GM21576 (cell line): ENCODE data around the gene AOAH.
"Not testable (repeated sequence)": the region's sequence is repeated elsewhere in the genome, so short reads cannot be mapped to it uniquely, and the experiment has no call there.

Experiments
- ATAC-seq: cut with Tn5 transposase; IDR thresholded peaks from one replicate; pipeline ENCODE4 v1.9.1; 2021; ENCODE audit warnings: mild to moderate bottlenecking, moderate library complexity; ENCODE audit not compliant: unreplicated experiment

Gene AOAH

GRCh38 chr7:36521133-36521532 lies 203.2 kb downstream of the AOAH start:
- no peak for ATAC-seq

DNA sequence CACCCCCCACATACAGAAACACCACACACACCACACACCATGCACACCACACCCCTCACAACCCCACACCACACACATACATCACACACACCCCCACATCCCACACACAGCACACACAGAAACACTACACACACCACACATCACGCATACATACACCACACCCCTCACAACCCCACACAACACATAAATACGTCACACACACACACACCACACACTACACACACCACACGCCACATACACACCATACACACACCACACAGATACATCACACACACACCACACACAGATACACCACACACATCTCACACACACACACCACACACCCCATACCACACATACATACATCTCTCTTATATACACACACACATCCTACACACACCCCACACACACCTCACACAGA lies 208.4 kb downstream of the AOAH start:
- no peak for ATAC-seq

- no peak for ATAC-seq
Observed at GRCh38 chr7:36514289-36515243, 209.7 kb downstream of the AOAH start.

DNA sequence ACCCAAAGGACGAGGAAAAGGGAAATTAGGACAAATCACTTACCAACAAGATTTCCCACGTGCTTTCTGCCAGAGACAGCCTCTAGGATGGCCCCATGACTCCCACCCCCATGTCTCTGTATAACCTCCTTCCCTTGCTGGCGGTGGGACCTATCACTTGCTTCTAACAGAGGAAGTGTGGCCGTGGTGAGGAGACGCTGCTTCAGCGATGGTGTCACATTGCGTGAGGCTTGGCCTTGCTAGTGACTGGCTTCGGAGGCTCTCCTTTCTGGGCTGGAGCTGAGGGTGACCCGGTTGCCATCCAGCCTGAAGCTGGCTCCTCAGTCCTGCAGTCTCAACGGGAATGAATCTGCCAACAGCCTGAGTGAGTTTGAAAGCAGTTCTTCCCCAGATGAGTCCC lies 210.9 kb downstream of the AOAH start:
- no peak for ATAC-seq

- no peak for ATAC-seq
Observed at GRCh38 chr7:36512616-36513015, 211.7 kb downstream of the AOAH start.

DNA sequence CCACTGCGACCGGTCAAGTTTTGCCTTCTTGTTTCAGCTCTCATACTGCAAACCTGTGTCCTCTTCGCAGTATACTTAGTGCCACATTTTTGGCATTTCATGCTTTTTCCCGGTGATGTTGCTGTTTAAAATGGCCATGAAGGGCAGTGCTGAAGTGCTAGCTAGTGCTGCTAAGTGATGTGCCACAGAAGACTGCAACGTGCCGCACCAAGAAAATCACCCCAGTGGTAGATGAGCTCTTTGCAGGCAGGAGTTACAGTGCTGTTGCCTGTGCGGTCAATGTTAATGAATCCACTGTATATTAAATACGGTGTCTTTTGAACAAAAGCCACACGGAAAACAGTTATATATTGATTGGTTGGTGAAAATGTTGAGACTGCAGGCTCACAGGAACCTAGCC lies 214.3 kb downstream of the AOAH start:
- ATAC-seq: no peak

- no peak for ATAC-seq
Observed at GRCh38 chr7:36507475-36508440, 216.5 kb downstream of the AOAH start.

DNA sequence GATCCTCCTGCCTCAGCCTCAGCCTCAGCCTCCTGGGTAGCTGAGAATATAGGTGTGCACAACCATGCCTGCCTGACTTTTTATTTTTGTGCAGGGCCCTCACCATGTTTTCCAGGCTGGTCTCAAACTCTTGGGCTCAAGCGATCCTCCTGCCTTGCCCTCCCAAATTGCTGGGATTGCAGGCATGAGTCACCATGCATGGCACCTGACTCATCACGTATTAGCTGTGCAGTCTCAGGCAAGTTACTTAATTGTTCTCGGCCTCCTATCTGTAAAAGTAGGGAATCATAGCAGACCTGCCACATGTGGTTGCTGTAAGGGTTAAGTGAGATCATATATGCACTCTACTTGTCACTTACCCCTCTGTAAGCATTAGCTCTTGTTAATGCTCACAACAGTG lies 217.5 kb downstream of the AOAH start:
- ATAC-seq: no peak

GRCh38 chr7:36506130-36506798 lies 218.0 kb downstream of the AOAH start:
- no peak for ATAC-seq

GRCh38 chr7:36504617-36505016 lies 219.7 kb downstream of the AOAH start:
- not testable (repeated sequence) for ATAC-seq

DNA sequence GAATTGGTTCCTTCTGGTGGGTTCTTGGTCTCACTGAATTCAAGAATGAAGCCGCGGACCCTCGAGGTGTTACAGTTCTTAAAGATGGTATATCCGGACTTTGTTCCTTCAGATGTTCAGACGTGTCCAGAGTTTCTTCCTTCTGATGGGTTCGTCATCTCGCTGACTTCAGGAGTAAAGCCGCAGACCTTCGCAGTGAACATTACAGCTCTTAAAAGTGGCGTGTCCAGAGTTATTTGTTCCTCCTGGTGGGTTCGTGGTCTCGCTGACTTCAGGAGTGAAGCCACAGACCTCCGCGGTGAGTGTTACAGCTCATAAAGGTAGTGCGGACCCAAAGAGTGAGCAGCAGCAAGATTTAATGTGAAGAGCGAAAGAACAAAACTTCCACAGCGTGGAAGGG lies 220.1 kb downstream of the AOAH start:
- ATAC-seq: not testable (repeated sequence)

- ATAC-seq: no peak
Observed at GRCh38 chr7:36497775-36498174, 226.5 kb downstream of the AOAH start.

DNA sequence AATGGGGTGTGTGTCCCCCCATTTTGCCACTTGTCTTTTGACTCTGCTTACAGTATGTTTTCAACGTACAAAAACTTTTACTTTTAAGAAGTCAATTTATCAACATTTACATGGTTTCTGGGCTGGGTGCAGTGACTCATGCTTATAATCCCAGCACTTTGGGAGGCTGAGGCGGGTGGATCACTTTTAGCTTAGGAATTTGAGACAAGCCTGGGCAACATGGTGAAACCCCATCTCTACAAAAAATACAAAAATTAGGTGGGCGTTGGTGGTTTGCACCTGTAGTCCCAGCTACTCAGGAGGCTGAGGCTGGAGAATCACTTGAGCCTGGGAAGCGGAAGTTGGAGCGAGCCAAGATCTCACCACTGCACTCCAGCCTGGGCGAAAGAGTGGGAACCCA lies 227.1 kb downstream of the AOAH start:
- not testable (repeated sequence) for ATAC-seq

GRCh38 chr7:36496576-36496975 lies 227.7 kb downstream of the AOAH start:
- no peak for ATAC-seq

DNA sequence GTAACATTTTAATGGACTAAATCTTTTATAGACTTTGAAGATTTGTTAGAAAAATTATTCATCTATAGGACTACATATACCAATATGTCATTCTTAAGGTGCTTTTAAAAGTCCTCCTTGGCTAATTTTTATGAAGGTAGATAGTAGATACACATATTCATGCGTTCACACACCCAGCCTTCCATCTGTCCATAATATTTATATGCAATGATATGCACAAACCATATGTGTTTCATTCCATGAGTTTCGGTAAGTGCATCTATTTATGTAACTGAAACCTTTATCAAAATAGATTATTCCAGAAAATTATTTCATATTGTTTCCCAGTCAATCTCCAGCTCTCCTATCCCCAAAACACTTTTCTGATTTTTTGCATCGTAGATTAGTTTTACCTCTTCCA lies 233.0 kb downstream of the AOAH start:
- ATAC-seq: no peak

DNA sequence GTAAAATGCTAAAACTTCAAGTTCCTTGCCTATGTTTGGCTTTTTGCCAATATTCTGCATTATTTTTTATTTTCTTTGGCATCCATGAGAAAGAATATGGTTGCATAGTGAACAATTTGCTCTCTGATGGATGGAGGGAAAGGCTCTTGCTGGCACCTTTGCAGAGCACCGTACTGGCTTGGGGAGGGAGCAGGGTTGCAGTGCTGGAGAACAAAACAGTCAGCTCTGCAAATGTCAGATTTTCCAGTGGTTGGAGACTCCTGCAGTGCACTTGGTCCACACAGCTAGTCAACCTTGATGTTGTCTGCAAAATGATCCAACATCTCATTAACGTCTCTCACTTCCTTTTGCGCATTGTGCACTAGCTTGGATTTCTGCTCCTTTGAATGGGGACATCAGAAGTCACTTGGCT lies 233.9 kb downstream of the AOAH start:
- ATAC-seq: no peak

- ATAC-seq: not testable (repeated sequence)
Observed at GRCh38 chr7:36488672-36489071, 235.6 kb downstream of the AOAH start.

DNA sequence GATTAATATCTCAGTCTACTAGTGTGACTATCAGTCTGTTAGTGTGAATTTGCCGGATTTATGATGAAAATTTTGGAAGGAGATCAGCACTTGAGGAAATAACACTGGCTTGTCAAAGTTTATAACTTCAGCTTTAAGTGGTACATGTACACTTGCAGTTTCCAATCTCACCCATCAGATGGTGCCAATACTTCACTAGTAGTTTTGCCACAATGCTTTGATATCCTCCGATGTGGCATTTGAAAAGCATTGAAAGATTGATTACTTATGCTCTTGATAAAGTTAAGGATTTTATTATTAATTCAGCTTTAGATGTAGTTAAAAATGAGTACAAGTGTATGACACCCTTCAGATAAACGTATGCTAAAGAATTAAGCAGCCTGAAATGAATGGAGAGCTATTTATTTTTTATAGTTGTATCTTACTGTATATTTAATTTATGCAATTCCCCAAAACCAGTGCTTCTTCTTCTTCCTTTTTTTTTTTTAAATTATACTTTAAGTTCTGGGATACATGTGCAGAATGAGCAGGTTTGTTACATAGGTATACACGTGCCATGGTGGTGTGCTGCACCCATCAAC lies 236.4 kb downstream of the AOAH start:
- ATAC-seq: no peak

DNA sequence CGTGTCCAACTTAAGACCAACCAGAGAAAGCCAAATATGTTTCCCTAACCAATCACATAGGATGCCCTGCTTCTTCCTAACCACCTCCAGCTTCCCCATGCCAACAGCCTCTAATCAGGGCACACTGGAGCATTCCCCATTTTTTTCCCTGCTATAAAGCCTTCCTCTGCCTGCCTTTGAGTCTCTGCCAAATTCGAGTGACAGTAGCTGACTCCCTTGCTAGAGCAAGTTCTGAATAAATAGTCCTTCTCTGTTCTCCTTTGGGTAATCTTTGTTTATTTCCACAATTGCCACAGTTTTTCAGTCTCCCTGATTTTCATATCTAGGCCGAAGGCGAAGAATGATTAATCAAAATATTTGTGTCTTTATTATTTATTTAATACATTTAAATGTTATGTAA lies 238.0 kb downstream of the AOAH start:
- no peak for ATAC-seq

DNA sequence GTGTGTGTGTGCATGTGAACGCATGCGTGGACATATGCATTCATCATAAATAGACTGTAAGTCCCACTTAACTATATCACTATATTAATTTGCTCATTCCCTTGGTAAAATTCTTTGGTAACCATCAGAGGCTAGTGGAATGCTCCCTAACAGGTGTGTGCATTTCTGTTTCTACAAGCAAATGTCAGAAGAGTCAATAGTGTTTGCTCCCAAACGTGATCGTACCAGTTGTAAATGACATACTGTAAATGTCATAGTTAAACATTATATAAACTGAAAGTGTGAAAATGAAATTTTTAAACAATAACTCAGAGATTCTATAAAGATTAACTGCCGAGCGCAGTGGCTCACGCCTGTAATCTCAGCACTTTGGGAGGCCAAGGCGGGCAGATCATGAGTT lies 240.0 kb downstream of the AOAH start:
- ATAC-seq: no peak

DNA sequence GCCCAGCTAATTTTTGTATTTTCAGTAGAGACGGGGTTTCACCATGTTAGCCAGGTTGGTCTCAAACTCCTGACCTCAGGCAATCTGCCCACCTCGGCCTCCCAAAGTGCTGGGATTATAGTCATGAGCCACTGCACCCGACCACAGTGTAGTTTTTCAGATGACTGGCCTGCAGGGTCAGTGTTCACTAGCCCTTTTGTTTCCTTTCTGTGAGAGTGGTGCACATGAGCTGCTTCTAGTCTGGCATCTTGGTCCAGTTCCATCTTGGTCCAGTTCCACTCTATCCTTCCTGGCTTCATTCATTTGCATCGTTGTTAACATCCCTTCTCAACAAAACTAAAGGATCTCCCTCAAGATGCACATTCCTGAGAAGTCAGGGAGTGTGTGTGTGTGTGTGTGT lies 240.4 kb downstream of the AOAH start:
- not testable (repeated sequence) for ATAC-seq
